Stimulated activated CD4-positive, alpha-beta T cell treated with anti-CD3 and anti-CD28 coated beads, Interleukin-2, amount 100 ng/mL, for 4 hours (primary cell): ENCODE data around the gene KIF9.
"Not testable (repeated sequence)": the region's sequence is repeated elsewhere in the genome, so short reads cannot be mapped to it uniquely, and the experiment has no call there.

Experiments used
- DNase-seq: peaks from one replicate; pipeline ENCODE4 v3.0.0-alpha.2; 2020; ENCODE audit warnings: low read depth

Gene KIF9

GRCh38 chr3:47251085-47251484 lies 31.5 kb downstream of the KIF9 start:
- not testable (repeated sequence) for DNase-seq

- no peak for DNase-seq
These were observed 32.1 kb downstream of the KIF9 start for GRCh38 chr3:47250309-47251060.

GRCh38 chr3:47247131-47248064 lies 35.2 kb downstream of the KIF9 start:
- no peak for DNase-seq

GRCh38 chr3:47245271-47245670 lies 37.3 kb downstream of the KIF9 start:
- DNase-seq, result no peak

- DNase-seq, result no peak
These were observed 38.0 kb downstream of the KIF9 start for GRCh38 chr3:47244531-47245100.

GRCh38 chr3:47243419-47244147 lies 39.0 kb downstream of the KIF9 start:
- no peak for DNase-seq

- DNase-seq, result no peak
These were observed 42.7 kb downstream of the KIF9 start for GRCh38 chr3:47239929-47240328.

- no peak for DNase-seq
These were observed 44.6 kb downstream of the KIF9 start for GRCh38 chr3:47238017-47238416.

- DNase-seq, result no peak
These were observed 54.5 kb downstream of the KIF9 start for GRCh38 chr3:47228088-47228487.

- DNase-seq, result no peak
These were observed 54.9 kb downstream of the KIF9 start for GRCh38 chr3:47227678-47228077.

- no peak for DNase-seq
These were observed 57.2 kb downstream of the KIF9 start for GRCh38 chr3:47225310-47225906.

GRCh38 chr3:47223755-47224154 lies 58.8 kb downstream of the KIF9 start:
- DNase-seq, result no peak

GRCh38 chr3:47221798-47222197 lies 60.8 kb downstream of the KIF9 start:
- no peak for DNase-seq

- no peak for DNase-seq
These were observed 71.7 kb downstream of the KIF9 start for GRCh38 chr3:47210863-47211405.

GRCh38 chr3:47206022-47206421 lies 76.6 kb downstream of the KIF9 start:
- DNase-seq, result not testable (repeated sequence)

- DNase-seq, result no peak
These were observed 77.7 kb downstream of the KIF9 start for GRCh38 chr3:47204875-47205274.

- no peak for DNase-seq
These were observed 80.1 kb downstream of the KIF9 start for GRCh38 chr3:47202542-47202941.

- no peak for DNase-seq
These were observed 85.3 kb downstream of the KIF9 start for GRCh38 chr3:47197287-47197686.

- DNase-seq, result no peak
These were observed 87.6 kb downstream of the KIF9 start for GRCh38 chr3:47194994-47195393.

- DNase-seq, result no peak
These were observed 88.4 kb downstream of the KIF9 start for GRCh38 chr3:47193871-47194859.
